GM19023 (cell line): ENCODE data around the gene SF3B6.
A peak's percentile ranks its signal among the peaks of the same experiment; 100 is the strongest.
"Not testable (repeated sequence)": the region's sequence is repeated elsewhere in the genome, so short reads cannot be mapped to it uniquely, and the experiment has no call there.

Experiments used
- ATAC-seq: cut with Tn5 transposase; IDR thresholded peaks from one replicate; pipeline ENCODE4 v1.9.1; 2021; ENCODE audit warnings: mild to moderate bottlenecking, moderate library complexity; ENCODE audit not compliant: unreplicated experiment

SF3B6 gene

DNA sequence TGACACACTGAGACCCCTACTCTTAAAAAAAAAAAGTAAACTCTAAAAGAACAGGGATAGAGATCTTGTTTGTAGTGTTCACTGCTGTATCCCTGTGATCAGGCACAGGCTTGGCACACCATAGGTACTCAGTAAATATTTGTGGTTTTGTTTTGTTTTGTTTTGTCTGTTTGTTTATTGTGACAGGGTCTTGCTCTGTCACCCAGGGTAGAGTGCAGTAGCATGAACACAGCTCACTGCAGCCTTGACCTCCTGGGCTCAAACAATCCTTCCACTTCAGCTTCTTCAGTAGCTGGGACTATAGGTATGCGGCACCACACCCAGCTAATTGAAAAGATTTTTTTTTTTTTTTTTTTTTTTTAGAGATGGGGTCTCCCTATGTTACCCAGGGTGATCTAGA lies 23.2 kb downstream of the SF3B6 start:
- ATAC-seq, result no peak

DNA sequence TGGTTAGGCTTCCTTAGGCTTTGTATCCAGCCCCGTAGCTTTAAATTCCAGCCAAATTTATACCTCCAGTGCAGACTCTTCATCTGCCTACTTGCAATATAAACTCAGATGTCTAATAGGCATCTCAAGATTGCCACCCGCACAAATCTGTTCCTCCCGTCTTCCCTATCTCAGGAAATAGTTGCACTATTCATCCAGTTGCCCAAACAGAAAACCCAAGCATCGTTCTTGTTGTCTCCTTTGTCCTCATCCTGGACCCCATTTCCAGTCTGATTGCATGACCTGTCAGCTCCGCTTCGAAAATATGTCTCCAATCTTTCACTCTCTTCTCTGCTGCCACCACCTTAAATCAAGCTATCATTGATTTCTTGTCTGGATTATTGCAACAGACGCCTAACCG lies 24.3 kb downstream of the SF3B6 start:
- no peak for ATAC-seq

DNA sequence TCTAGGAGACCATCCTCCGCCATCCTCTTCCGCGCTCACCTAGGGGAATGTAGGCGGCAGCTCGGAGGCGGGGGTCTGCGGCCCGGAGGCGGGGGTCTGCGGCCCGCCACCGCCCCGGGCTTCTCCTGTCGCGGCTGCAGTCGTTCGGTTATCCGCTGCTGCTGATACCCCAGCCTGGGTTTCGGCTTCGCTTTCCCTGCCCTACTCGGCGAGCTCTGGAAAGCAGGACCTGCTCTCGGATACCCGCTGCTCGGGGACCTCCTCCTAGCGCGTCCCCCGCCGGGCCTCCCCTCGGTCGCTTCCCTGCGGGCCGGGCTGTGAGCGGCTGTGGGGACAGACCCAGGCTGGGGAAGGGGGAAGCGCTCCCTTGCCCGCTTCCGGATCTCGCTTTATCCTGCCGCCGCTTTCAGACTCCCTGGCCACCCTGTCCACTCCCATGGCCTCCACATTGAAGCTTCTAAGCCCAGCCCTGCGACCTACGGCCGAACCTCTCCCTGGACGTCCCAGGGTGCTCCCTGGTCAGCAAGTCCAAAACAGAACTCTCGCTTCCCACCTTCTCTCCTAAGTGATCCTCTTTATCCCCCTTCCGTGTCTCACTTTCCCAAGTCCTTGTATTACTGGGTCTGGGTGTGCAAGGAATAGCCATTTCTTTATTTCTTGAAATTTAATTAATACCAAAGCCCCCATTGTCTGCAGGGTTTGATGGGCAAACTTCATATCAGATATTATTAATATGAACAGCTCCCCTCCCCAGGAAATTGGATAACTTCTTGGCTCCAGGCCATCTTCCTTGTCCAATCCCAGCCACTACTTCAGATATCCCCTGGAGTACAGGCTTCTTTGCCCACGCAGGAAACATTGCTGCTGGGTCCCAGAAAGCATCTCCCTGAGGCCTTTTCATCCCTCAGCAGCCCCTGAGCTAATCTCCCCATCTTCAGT lies 25.8 kb downstream of the SF3B6 start:
- ATAC-seq, result no peak

DNA sequence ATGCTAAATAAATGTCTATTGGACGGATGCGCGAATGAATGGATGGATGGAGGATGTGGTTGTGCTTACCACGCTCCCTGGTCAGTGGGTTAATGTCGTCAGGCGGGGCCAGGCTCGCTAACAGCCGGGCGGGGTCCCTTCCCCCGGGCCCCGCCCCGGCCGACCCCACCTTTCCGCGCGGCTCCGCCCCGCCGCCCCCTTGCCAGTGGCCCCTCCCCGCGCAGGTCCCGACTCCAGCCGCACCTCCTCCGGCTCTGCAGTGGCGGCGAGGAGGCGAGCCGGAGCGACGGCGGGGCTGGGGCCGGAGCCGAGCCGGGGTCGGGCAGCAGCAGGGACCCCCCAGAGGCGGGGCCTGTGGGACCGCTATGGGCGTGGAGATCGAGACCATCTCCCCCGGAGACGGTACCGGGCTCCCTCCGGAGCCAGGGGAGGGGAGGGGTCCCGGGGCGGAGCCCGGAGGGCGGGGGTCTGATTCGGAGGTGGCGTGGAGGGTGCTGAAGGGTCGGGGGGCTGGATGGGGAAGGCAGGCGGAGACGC lies 26.6 kb downstream of the SF3B6 start, which contains the start of gene FKBP1B:
TSS of gene FKBP1B (plus strand) at position 257 of the 537 bp plus-strand sequence. CDS start at position 366, 109 bp downstream.
- ATAC-seq, result no peak

DNA sequence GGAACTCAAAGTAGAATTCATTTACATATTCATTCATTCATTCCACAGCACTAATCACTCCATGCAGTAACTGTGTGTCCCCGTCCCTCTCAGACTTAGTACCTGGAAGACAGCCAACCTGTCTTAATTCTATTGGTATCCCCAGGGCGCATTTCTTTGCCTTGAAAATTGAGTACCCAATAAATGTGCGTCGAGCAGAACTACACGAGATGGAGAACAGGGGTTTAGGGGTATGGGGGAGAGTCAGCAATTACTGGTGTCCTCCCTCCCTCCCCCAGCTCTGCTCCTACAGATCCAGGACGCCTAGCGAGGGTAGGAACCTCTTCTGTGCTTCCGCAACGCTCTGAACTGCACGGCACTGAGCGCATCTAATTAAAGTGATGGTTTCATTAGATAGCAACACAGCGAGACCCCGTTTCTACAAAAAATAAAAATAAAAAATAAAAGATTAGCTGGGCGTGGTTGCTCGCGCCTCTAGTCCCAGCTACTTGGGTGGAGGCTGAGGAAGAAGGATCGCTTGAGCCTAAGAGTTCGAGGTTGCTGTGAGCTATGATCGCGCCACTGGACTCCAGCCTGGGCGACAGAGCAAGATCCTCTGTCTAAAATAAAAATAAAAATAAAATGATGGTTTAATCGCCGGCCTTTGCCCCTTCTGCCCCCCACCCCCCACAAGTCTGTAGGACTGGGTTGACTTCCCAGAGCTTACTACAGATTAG lies 27.2 kb downstream of the SF3B6 start:
- no peak for ATAC-seq

DNA sequence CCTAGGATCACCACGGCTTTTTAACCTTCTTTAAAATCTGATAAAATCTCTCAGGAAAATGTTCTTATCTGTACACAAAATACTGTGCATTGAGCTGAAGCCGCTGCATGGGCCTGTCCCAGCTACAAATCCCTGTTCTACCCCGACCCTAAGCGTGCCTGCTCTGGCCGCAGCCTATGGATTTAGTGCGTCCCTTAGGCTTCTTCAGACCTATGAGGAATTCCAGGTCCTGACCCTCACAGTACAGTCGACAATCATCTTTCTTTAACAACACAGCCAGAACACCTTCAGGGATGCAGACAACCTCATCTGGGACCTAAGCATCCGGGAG lies 28.5 kb downstream of the SF3B6 start:
- ATAC-seq, result no peak

DNA sequence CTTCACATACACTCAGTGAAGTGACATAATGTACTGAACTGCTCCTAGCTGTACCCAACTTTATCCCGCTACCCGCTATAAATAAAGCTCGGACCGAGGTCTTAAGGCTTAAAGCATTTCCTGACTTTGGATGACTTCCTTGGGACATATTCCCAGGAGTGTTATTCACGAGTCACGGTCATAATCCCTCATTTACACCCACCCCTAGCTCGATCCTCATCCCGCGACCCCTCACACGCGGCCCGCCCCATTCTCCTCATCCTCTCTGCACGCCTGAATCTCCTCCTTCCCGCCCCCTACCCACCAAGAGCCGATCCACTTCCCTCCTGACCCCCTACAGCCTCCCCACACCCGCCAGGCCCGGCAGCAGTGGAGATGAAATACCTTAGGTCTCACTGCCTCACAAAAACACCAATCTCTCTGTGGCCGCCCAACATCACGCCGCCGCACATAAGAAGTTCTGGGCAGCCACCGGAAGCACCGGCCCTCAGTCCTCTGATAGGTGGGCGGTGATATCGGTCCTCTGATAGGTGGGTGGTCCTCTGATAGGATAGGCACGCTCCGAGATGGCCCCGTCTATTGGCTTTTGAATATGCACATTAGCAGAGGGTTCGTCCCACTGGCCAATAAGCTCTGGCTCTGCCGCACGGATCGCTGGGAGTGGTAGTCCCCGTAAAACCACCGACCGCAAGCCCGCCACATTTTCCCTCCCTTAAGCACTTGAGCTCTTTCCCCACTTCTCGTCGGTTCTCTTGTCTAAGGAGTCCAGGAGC lies 29.0 kb downstream of the SF3B6 start, which contains the start of gene WDCP:
TSS of gene WDCP (minus strand) at position 462 of the 773 bp plus-strand sequence. CDS start 7,897 bp downstream, outside the sequence.
- ATAC-seq, result peak; percentile 99

DNA sequence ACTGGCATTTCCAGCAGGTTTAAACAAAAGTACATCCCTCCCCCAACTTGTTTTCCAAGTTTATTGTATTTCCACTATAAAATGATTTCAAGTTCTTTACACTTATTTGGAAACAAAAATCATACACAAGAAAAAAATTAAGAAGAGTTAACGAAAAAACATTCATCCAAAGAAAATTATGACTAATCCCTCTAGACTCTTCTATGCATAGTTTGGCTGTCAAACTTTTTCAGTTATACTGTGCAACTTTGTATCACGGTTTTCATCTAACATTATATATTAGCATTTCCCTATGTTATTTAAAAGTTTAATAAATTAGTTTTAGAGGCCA lies 29.6 kb downstream of the SF3B6 start:
- no peak for ATAC-seq

DNA sequence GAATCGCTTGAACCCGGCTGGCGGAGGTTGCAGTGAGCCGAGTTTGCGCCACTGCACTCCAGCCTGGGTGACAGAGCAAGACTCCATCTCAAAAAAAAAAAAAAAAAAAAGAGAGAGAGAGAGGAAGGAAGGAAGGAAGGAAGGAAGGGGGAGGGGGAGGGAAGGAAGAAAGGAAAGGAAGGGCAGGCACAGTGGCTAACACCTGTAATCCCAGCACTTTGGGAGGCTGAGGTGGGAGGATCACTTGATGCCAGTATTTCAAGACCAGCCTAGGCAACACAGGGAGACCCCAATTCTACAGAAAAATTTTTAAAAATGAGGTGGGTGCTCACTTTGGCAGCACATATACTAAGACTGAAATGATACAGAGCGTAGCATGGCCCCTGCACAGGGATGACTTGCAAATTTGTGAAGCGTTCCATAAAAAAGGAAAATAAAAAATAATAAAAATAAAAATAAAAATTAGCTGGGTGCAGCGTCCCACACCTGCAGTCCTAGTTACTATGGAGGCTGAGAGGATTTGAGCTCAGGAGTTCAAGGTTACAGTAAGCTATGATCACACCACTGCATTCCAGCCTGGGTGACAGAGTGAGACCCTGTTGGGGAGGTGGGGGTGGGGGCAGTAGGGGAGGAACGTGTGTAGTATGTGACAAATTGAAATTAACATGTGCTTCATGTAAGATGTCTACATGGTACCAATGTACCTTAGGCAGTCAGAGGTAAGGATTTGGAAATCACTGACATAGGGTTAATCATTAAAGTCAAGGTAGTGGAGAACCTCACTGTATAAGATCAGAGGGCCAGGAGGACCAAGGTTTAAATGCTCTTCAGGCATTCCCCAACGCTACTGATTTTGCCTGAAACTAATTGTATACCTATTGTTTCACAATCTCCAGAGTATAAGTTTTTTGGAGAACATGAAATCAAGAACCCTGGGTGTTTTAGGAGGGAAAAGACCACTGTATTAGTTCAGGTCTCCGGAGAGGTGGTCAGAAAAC lies 30.3 kb downstream of the SF3B6 start:
- ATAC-seq, result no peak

DNA sequence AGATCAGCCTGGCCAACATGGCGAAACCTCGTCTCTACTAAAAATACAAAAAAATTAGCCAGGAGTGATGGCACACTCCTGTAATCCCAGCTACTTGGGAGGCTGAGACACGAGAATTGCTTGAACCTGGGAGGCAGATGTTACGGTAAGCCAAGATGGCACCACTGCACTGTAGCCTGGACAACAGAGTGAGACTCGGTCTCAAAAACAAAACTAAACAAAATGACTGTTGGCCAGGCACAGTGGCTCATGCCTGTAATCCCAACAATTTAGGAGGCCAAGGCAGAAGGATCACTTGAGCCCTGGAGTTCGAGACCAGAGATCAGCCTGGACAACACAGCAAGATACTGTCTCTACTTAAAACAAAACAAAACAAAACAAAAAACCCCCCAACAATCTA lies 33.0 kb downstream of the SF3B6 start:
- ATAC-seq, result not testable (repeated sequence)

DNA sequence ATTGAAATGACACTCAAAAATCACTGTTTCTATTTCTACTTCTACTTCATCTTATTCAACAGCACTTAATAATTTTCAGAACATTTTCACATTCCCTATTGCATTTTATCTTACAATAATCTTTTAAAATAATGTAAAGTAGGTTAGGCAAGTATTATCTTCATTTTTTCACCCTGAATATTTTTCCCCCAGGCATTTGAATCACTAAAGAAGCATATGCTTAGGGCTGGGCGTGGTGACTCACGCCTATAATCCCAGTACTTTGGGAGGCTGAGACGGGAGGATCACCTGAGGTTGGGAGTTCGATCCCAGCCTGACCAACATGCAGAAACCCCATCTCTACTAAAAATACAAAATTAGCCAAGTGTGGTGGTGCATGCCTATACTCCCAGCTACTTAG lies 35.6 kb downstream of the SF3B6 start:
- no peak for ATAC-seq

DNA sequence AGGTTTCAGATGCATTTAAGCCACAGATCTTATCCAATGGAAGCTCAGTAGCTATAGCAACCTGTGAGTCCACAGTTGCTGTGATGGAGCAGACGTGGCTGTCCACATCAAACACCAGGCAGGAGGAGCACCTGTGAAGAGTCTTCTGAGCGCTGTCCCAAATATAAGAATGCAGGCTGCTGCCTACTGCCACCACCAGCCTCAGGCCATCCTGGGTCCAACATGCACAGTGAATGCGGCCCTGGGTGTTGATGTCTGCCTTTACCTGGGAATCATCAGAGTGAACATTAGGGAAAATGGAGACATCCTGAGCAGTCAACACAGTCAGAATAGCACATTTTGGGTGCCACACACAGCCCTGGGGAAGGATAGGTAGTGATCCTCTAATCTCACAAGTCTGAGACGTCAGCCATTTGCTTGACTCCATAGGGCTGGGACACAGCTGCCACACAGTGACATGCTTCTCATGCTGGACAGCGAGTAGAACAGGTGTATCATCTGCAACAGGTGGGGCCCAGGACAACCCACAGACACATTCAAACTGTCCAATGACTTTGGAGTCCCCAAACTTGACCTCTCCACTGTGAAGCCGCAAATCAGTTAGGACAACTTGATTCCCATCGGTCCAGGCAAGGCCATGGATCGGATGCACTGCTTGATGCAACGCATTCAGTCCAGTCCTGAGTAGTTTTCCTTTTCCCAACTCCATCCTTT lies 37.2 kb downstream of the SF3B6 start:
- ATAC-seq, result no peak

DNA sequence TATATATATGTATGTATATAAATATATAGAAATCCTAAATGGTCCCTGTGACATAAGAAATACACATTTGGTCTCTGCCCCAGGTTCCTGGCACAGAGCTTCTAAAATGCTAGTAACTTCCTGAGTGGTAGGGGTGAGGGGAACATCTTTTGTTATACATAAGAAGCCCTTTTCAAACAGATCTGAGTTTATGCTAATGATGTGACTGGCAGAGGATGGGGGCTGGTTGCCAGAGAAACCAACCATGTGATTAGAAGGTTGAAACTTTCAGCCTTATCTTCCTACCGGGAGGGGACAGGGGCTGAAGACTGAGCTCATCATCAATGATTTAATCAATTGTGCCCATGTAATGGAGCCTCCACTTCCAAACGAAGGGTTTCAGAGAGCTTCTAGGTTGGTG lies 49.9 kb downstream of the SF3B6 start:
- ATAC-seq, result no peak

DNA sequence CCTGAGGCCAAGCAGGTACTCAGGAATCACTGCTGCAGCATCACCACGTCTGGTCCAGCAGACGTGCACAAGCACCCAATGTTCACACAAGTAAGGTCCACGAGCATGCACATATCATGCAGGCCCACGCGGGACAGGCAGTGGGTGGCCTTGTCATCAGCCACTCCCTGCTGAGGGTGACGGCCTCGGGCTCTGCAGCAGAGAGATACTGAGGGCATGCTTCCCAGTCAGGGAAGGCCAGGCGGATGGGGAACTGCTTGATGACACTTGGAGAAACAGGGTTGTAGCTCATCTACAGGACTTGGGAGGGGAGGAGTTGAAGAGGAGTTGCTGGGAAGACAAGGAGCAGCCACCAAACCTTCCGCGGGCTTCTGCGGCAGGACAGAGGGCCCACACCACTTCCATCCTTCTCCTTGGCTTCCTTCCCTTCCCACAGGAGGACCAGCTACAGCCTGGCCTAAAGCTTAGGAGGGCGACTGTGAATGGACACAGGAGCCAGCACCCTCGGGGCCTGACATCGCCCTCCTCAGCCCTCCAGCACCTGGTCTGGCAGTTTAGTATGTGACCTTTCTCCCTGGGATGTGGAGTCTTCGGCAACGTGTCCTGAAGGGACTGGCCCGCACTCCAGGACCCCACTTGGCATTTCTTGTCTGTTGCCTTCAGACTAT lies 51.0 kb downstream of the SF3B6 start:
- ATAC-seq, result no peak

DNA sequence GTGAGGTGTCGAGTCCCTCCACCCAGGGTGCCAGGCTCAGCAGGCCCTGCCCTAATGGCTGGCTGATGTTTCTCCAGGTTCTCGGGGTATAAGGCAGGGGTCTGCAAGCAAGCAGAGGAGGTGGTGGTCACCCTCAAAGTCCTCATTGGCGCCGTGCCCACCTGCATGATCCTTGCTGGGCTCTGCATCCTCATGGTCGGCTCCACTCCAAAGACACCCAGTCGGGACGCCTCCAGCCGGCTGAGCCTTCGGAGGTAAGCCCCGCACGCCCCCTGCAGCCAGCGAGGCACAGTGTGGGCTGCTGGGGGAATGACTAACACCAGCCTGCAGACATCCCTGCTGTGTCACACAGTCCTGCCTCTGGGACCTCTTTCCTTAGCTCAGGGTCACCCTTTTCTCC lies 52.1 kb downstream of the SF3B6 start:
- ATAC-seq, result no peak

DNA sequence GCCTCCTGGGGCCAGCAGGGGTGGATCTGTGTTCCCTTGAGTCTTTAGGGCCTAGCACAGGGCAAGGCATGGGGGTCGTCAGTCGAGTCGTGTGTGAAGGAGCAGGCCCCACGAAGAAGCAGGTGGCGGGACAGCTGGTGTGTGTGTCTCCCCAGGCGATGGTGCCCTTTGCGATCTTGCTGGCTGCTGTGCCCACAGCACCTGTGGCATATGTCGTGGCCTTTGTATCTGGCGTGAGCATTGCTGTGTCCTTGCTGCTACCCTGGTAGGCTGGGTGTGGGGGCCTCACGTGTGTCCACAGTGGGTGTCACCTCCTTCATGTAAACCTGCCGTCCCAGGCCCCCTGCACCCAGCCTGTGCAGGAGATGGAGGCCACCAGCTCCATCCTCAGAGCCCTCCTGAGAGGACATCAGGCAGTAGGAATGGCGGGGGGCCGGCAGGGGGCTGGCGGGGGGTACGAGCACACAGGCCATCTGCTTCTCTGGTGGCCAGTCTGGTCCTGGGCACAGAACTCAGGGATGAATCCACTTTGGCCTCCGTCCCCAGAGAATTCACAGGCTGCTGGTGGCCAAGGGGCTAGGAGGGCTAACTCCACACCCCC lies 53.1 kb downstream of the SF3B6 start:
- ATAC-seq, result no peak

DNA sequence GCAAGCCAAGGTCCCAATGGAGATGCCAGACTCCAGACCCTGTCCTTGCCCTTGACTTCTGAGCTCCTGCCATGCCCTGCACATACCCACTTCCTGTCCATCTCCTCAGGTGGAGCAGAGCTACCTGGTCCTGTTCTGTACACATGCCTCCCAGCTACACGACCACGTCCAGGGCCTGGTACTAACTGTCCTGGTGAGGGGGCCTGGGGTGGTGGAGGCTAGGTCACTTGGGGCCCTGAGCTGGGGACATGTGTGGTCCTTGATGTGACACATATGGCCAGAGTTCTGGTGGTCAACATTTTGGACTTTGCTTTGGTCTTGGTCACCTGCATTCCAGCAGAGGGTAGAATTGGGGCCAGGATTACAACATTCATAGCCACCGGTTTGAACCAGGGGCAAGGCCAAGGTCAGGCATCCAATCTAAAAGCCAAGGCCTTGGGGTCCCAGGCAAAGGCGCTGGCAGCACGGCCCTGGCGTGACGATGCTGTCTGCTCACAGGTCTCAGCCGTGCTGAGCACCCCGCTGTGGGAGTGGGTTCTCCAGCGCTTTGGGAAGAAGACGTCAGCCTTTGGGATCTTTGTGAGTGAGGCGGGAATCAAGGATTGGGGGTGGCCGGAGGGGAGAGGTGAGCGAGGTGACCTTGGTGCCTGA lies 53.7 kb downstream of the SF3B6 start:
- no peak for ATAC-seq
